ENCODE data around the gene GARNL3. TPM values are rescaled to one million over a fixed set of nuclear protein-coding genes. Genes with fewer than 3 reads are reported as not detected.

Gene GARNL3
- total RNA-seq, 6 experiments from 2014 or later = 0.27 to 0.73 (median 0.57) TPM

DNA sequence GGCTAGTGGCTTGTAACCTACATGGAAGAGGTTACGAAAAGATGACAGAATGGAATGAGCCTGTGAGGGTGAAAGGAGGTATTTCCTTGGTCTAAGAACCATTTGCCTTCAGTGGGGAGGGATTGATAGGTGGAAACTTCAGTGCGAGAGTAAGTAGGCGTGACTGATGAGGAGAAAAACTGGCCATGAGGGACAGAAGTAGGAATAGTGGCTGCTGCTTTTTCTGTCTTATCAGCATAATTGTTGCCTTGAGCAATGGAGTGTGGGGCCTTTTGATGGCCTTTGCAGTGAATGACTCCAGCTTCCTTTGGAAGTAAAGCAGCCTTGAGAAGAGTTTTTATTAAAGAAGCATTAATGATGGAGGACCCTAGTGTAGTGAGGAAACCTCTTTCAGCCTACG, 150.6 kb downstream of the GARNL3 start:
- Mint-ChIP-seq H3K27ac (no peak overlapping the region), H3K9me3 (no peaks in the 10 kb centered on the region)

DNA sequence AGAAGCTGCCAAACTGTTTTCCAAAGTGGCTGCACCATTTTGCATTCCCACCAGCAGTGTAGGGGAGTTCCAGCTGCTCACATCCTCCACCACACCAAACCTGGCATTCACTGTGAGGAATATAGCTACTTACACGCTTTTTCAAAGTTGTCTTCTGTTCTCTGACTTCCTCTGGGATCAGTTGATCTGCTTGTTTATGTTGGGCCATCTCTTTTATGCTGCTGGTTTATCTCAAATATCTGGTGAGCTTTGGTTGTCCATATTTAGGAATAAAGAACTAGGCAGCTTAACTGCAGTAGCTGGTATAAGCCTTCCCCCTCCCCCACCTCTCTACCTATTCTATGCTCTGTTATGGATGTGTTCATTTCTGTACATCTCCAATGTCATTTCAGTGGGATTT, 151.1 kb downstream of the GARNL3 start:
- H3K36me3 Mint-ChIP-seq (ENCODE audit: low read depth) = peaks cover 4% of the 10 kb centered on the region; the same call in 1 of the 2 replicates
- H3K4me1 Mint-ChIP-seq (ENCODE audit: low read depth) = peaks cover 21% of the 10 kb centered on the region
- no peaks in the 10 kb centered on the region for H3K9me3 Mint-ChIP-seq
- H3K27ac Mint-ChIP-seq = no peak overlapping the region
- H3K27me3 Mint-ChIP-seq (ENCODE audit: insufficient read depth) = no peaks in the 10 kb centered on the region; the same call in 1 of the 2 replicates
- H3K4me3 Mint-ChIP-seq = no peak overlapping the region
- no peak for DNase-seq
- TF ChIP-seq, protein P1, sequence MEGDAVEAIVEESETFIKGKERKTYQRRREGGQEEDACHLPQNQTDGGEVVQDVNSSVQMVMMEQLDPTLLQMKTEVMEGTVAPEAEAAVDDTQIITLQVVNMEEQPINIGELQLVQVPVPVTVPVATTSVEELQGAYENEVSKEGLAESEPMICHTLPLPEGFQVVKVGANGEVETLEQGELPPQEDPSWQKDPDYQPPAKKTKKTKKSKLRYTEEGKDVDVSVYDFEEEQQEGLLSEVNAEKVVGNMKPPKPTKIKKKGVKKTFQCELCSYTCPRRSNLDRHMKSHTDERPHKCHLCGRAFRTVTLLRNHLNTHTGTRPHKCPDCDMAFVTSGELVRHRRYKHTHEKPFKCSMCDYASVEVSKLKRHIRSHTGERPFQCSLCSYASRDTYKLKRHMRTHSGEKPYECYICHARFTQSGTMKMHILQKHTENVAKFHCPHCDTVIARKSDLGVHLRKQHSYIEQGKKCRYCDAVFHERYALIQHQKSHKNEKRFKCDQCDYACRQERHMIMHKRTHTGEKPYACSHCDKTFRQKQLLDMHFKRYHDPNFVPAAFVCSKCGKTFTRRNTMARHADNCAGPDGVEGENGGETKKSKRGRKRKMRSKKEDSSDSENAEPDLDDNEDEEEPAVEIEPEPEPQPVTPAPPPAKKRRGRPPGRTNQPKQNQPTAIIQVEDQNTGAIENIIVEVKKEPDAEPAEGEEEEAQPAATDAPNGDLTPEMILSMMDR (IDR thresholded peaks at IDR 0.05) = no peak

More for the DNA sequence above, 150.6 kb downstream of the GARNL3 start:
- Mint-ChIP-seq H3K4me3 (no peak overlapping the region), H3K36me3 (ENCODE audit: low read depth) (peaks cover 4% of the 10 kb centered on the region; the same call in 1 of the 2 replicates), H3K4me1 (ENCODE audit: low read depth) (peaks cover 21% of the 10 kb centered on the region), H3K27me3 (ENCODE audit: insufficient read depth) (no peaks in the 10 kb centered on the region; the same call in 1 of the 2 replicates)
- DNase-seq = no peak
- TF ChIP-seq, protein P1 (IDR thresholded peaks at IDR 0.05) = no peak

DNA sequence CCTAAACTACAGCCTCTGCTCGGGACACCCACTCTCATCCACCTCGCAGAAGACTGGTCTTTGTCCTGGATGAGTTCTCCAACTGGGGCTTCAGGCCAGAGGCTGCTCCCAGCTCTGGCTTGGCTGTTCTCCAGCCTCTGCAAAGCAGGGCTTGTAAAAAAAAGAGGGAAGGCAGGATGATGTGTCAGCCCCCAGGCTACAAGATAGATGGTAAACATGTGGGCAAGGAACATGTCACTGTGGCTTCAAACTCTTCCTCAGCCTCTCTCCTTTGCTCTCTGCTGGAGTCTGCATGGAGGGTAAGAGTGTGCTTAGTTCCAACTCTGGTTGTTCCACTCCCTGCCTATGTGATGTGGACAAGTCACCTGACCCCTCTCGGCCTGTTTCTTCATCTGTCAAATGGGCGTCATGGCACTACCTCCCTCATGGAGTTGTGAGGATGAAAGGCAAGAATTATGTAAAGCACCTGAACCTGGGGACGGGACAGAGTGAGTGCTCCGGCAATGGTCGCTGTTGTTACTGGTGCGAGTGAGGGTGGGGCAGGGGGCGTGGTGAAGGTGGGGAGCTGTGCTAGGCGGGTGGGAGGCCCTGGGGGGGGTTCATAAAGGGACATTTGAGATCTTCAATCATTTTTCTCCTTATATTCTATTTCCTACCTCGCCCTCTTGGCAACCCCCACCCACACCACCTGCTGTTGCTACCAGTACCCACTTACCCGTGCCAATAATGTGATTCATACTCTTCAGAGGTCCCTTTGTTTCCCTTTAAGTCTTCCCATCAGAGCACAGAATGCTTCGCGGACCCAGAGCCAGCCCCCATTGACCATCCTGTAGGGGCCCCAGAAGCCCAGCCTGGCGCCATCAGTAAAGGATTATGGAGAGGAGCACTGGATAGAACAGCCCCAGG, 152.8 kb downstream of the GARNL3 start:
- Mint-ChIP-seq H3K4me3 (no peak overlapping the region), H3K27ac (peak overlapping the region; percentile 5; the same call in 1 of the 2 replicates)

DNA sequence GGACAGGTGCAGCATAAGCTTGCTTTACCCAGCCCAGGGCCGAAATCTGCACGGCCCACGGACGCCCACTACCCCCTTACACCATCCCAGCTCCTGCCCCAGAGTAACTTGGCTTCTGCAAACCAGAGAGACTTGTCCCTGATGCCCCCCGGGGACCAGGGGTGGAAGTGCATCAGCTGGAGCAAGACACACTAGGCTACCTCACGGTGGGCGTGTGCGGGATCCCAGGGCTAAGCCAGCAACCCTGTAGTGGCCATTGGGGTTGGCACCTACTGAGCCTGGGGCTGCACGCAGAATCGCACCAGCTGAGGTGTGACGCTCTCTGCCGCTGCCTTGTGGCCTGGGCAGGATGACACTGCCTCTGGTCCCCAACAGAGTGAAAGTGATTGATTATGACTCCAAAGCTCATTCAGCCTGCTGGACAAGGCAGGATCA, 153.5 kb downstream of the GARNL3 start:
- H3K27me3 Mint-ChIP-seq (ENCODE audit: insufficient read depth) = no peaks in the 10 kb centered on the region; the same call in 1 of the 2 replicates
- no peak overlapping the region for H3K27ac Mint-ChIP-seq
- H3K4me1 Mint-ChIP-seq (ENCODE audit: low read depth) = peaks cover 32% of the 10 kb centered on the region
- no peaks in the 10 kb centered on the region for H3K9me3 Mint-ChIP-seq
- H3K36me3 Mint-ChIP-seq (ENCODE audit: low read depth) = peaks cover 4% of the 10 kb centered on the region; the same call in 1 of the 2 replicates
- no peak for DNase-seq
- TF ChIP-seq, protein P1 (IDR thresholded peaks at IDR 0.05) = peak; percentile 37
- H3K4me3 Mint-ChIP-seq = no peak overlapping the region

More for the DNA sequence above, 152.8 kb downstream of the GARNL3 start:
- no peaks in the 10 kb centered on the region; the same call in 1 of the 2 replicates for H3K27me3 Mint-ChIP-seq (ENCODE audit: insufficient read depth)
- no peaks in the 10 kb centered on the region for H3K9me3 Mint-ChIP-seq
- H3K4me1 Mint-ChIP-seq (ENCODE audit: low read depth) = peaks cover 25% of the 10 kb centered on the region
- DNase-seq = peak; percentile 93
- TF ChIP-seq, protein P1 (IDR thresholded peaks at IDR 0.05) = no peak
- H3K36me3 Mint-ChIP-seq (ENCODE audit: low read depth) = peaks cover 4% of the 10 kb centered on the region; the same call in 1 of the 2 replicates

DNA sequence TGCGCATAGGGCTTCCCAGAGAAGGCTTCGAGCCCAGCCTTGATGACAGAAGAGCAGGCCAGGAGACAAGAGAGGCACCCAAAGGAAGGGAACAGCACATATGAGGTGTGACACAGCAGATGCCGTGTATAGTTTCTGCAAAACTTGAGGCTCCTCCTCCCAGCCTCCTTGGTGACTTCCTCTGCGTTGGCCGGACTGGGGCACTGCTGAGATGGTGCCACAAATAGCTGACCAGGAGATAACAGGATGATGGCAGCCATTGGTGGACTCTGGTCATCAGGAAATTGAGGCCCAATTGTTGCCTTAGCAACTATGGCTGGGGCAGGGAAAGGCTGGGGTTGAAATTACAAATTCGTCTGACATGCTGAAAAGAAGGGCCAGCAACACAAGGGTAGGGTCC, 154.8 kb downstream of the GARNL3 start:
- H3K36me3 Mint-ChIP-seq (ENCODE audit: low read depth) = peaks cover 3% of the 10 kb centered on the region; the same call in 1 of the 2 replicates
- no peak overlapping the region for H3K27ac Mint-ChIP-seq
- H3K27me3 Mint-ChIP-seq (ENCODE audit: insufficient read depth) = no peaks in the 10 kb centered on the region; the same call in 1 of the 2 replicates
- DNase-seq = no peak
- TF ChIP-seq, protein P1 (IDR thresholded peaks at IDR 0.05) = no peak
- H3K4me1 Mint-ChIP-seq (ENCODE audit: low read depth) = peaks cover 35% of the 10 kb centered on the region
- no peaks in the 10 kb centered on the region for H3K9me3 Mint-ChIP-seq
- no peak overlapping the region for H3K4me3 Mint-ChIP-seq

Data from HFFc6 (cell line).